Activated CD8-positive, alpha-beta T cell treated with anti-CD3 and anti-CD28 coated beads, Interleukin-2, amount 10 ng/mL, durations not matched to agents 7 days and 5 days (primary cell): ENCODE measurements around the gene SEC22C. TPM values are rescaled to one million over a fixed set of nuclear protein-coding genes. Genes with fewer than 3 reads are reported as not detected.

Source experiments
- ATAC-seq: fragments of 150-1000 bp; cut with Tn5 transposase; one replicate; pipeline ENCODE4 v1.10.0; 2021; ENCODE audit warnings: moderate library complexity
- CTCF ChIA-PET: fragments of 350-600 bp; sonication (Branson Sonifier 250); formaldehyde crosslinking; loops from one replicate; lab custom pipeline; 2021; ENCODE audit warnings: antibody characterized with exemption; lab: Charles Lee
- POLR2A ChIA-PET: fragments of 350-600 bp; sonication (Branson Sonifier 250); formaldehyde crosslinking; loops from one replicate; lab custom pipeline; 2021; ENCODE audit warnings: antibody characterized with exemption; lab: Charles Lee
- DNase-seq: peaks from one replicate; pipeline ENCODE4 v3.0.0-alpha.2; 2020
- H3K27ac Mint-ChIP-seq: one replicate; pipeline ENCODE4 v1.8.0; 2021; ENCODE audit warnings: mild to moderate bottlenecking, mixed read lengths
- H3K27me3 Mint-ChIP-seq: one replicate; pipeline ENCODE4 v1.8.0; 2021; ENCODE audit warnings: low read depth, mixed read lengths
- H3K36me3 Mint-ChIP-seq: one replicate; pipeline ENCODE4 v1.8.0; 2021; ENCODE audit warnings: low read depth, mixed read lengths
- H3K4me1 Mint-ChIP-seq: one replicate; pipeline ENCODE4 v1.8.0; 2021; ENCODE audit warnings: low read depth, mixed read lengths
- H3K4me3 Mint-ChIP-seq: one replicate; pipeline ENCODE4 v1.8.0; 2021; ENCODE audit warnings: mild to moderate bottlenecking, mixed read lengths
- H3K9me3 Mint-ChIP-seq: one replicate; pipeline ENCODE4 v1.8.0; 2022; ENCODE audit warnings: mixed read lengths; ENCODE audit not compliant: insufficient read depth
- total RNA-seq, 2 experiments: library from RNA; stranded (reverse); gene quantifications; one replicate each; pipeline ENCODE4 v1.2.3, GENCODE V29; 2021

The SEC22C gene
- total RNA-seq, 2 experiments from 2014 or later = 49.3 to 51.4 TPM

DNA sequence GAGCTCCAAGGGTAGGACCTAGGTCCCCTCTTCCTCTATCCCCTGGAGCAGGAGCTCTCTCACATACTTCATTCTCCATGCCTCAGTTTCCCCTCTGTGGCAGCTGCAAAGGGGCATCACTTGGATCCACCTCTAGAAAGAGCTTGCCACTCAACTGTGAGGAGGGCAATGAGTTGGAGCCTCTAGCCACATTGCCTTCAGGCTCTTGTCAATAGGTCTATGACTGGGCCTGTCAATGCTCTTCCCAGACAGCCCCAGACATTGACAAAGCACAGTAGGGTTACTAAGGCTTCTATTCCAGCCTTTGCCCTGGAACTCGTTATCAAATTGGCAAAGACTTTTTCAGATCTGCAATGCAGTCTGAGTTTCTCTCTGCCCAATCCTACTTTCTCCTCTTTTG lies 83.7 kb downstream of the SEC22C start:
- ChIA-PET CTCF (interaction anchor here (0.6 to 0.8 kb wide), 2 partner anchors 38 to 53 kb away, joined by 3 to 5 read pairs; no protein-coding TSS in a partner anchor), POLR2A (no interaction called here)
- Mint-ChIP-seq H3K9me3 (no peaks in the 10 kb centered on the region), H3K27me3 (peaks cover 36% of the 10 kb centered on the region), H3K4me3 (no peak overlapping the region), H3K4me1 (peaks cover 25% of the 10 kb centered on the region), H3K36me3 (no peaks in the 10 kb centered on the region), H3K27ac (no peak overlapping the region)
- ATAC-seq (no peak), DNase-seq (no peak)

Other genes starting within 250 kb of the SEC22C start
- gene LYZL4, start 171.4 kb downstream of the SEC22C start, total RNA-seq = not detected
- 1 to 10 TPM; 9.1 to 9.5 TPM for gene VIPR1, start 79.3 kb downstream of the SEC22C start, total RNA-seq
- 10 to 100 TPM; 68.6 to 68.7 TPM for gene SS18L2, start 8.9 kb upstream of the SEC22C start, total RNA-seq
- 10 to 100 TPM; 85.9 to 90.3 TPM for gene NKTR, start 18.7 kb upstream of the SEC22C start, total RNA-seq
- under 1 TPM; 0.18 to 0.34 TPM for gene ZBTB47, start 71.7 kb upstream of the SEC22C start, total RNA-seq
- not detected for gene KLHL40, start 103.6 kb upstream of the SEC22C start, total RNA-seq
- not detected for gene HHATL, start 120.8 kb upstream of the SEC22C start, total RNA-seq
- gene CCDC13, start 191.3 kb upstream of the SEC22C start, total RNA-seq = under 1 TPM in 1 of 2 experiments, not detected in 1; 0.63 TPM
- gene HIGD1A, start 222.5 kb upstream of the SEC22C start, total RNA-seq = 10 to 100 TPM; 55.3 to 57.9 TPM
- 1 to 10 TPM; 2.3 to 2.8 TPM for gene ACKR2, start 227.5 kb upstream of the SEC22C start, total RNA-seq